GM12864 (cell line): ENCODE results near the gene MMEL1.

Source experiments
- DNase-seq: peaks from one replicate; pipeline ENCODE4 v3.0.0-alpha.2; 2011; ENCODE audit warnings: low read depth
- H3K4me3 ChIP-seq: 2 replicates; pipeline ENCODE4 v1.5.1; 2011; ENCODE audit warnings: mild to moderate bottlenecking, low read depth, low read length, control low read depth
- CTCF ChIP-seq: IDR thresholded peaks from 2 replicates; pipeline ENCODE4 v1.5.1; 2011; ENCODE audit warnings: low read depth, mild to moderate bottlenecking, moderate library complexity, low read length, control low read depth, inconsistent platforms; ENCODE audit errors: missing control alignments

The MMEL1 gene

GRCh38 chr1:2597441-2598328, 35.1 kb downstream of the MMEL1 start:
- H3K4me3 ChIP-seq: no peak overlapping the region
- no peak for TF ChIP-seq CTCF
- DNase-seq: no peak

- no peak for DNase-seq
- no peak for TF ChIP-seq CTCF
- H3K4me3 ChIP-seq: no peak overlapping the region
These were observed 36.1 kb downstream of the MMEL1 start for GRCh38 chr1:2596530-2597333.

- DNase-seq: no peak
- TF ChIP-seq CTCF: no peak
- H3K4me3 ChIP-seq: no peak overlapping the region
These were observed 36.8 kb downstream of the MMEL1 start for GRCh38 chr1:2595812-2596529.

- no peak overlapping the region for H3K4me3 ChIP-seq
- TF ChIP-seq CTCF: no peak
- no peak for DNase-seq
These were observed 37.5 kb downstream of the MMEL1 start for GRCh38 chr1:2595261-2595811.

- no peak overlapping the region for H3K4me3 ChIP-seq
- TF ChIP-seq CTCF: no peak
- no peak for DNase-seq
These were observed 38.1 kb downstream of the MMEL1 start for GRCh38 chr1:2594641-2595131.

GRCh38 chr1:2594001-2594640, 38.7 kb downstream of the MMEL1 start:
- no peak for DNase-seq
- no peak overlapping the region for H3K4me3 ChIP-seq
- no peak for TF ChIP-seq CTCF
